ENCODE results near the gene MTHFD1L. TPM values are rescaled to one million over a fixed set of nuclear protein-coding genes. Genes with fewer than 3 reads are reported as not detected.
"Not testable (repeated sequence)": the region's sequence is repeated elsewhere in the genome, so short reads cannot be mapped to it uniquely, and the experiment has no call there.

MTHFD1L gene
- polyA plus RNA-seq (2011; rRNA removed) (58.5 and 63.2 TPM in 2 replicates), polyA plus RNA-seq (2017; fragmentation: RNase III; extraction: RNeasy Plus Mini Kit Qiagen cat#74134 plus additional on column Dnase treatment) (27.2 to 32.0 TPM (median 30.8 TPM) in 3 replicates), polyA minus RNA-seq (2011; rRNA and poly(A)+ RNA removed) (54.4 and 56.6 TPM in 2 replicates)
- 18.7 and 19.6 TPM in 2 replicates for polyA plus RNA-seq (2012; cell fraction: cytosol; rRNA removed)
- polyA plus RNA-seq (2012; cell fraction: nucleus; rRNA removed) = 18.0 and 26.1 TPM in 2 replicates

DNA sequence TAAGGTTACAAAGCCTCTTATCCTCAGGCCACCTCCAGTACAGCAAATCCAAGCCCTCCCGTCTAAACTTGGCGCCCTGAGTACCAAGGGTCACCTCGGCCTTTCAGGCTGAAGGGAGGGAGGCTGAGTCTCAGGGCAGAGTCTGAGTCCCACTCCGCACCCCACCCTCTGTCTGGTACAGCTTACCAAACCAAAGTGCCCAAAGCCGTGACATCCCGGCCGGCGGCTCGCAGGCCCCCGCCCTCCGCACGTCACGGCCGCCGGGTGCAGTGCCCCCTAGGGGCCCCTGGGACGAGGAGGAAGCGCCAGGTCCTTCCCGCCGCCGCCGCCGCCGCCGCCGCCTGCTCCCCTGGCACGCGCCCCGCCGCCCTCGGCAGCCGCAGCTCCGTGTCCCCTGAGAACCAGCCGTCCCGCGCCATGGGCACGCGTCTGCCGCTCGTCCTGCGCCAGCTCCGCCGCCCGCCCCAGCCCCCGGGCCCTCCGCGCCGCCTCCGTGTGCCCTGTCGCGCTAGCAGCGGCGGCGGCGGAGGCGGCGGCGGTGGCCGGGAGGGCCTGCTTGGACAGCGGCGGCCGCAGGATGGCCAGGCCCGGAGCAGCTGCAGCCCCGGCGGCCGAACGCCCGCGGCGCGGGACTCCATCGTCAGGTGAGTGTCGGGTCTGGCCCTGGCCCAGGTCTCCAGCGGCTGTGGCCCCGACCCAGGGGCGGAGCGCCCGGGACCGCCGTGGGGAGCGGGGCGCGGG, at the start of gene MTHFD1L:
Gene MTHFD1L (plus strand): TSS at position 297 of the 741 bp plus-strand sequence. CDS start 121 bp downstream, at position 418.
- POLR2A ChIA-PET = interaction anchor here (0.9 to 1.4 kb wide), 2 partner anchors 32 to 48 kb away, joined by 4 to 5 read pairs; no protein-coding TSS in a partner anchor
- CTCF ChIA-PET = interaction anchor here (0.5 to 4.1 kb wide), 17 partner anchors 8 to 1008 kb away, joined by 3 to 30 read pairs (median 4); no protein-coding TSS in a partner anchor
- H3K4me1 ChIP-seq = peaks cover 9% of the 10 kb centered on the region; the same call in 2 of the 3 replicates
- TF ChIP-seq FOSL2 (IDR thresholded peaks at IDR 0.05) (no peak), FOSL2 (CRISPR knock-in tag; IDR thresholded peaks at IDR 0.05) (0 out of 2 replicates have a peak, but pooled peaks have one; percentile 8), ESRRA (IDR thresholded peaks at IDR 0.05; ENCODE audit: borderline replicate concordance, low read length) (no peak), MAZ (IDR thresholded peaks at IDR 0.05; ENCODE audit: borderline replicate concordance, low read depth, low read length) (0 out of 2 replicates have a peak, but pooled peaks have one; percentile 66), JUN (IDR thresholded peaks at IDR 0.05) (peak in 1 of 2 experiments; percentile 53; a peak in 1 of 5 replicates), POLR2A (IDR thresholded peaks at IDR 0.05; ENCODE audit: low read length) (peak; percentile 38; the same call in 1 of the 2 replicates), SMC3 (IDR thresholded peaks at IDR 0.05) (peak; percentile 27; the same call in 2 of the 3 replicates), POLR2AphosphoS2 (conservative IDR thresholded peaks at IDR 0.05; ENCODE audit: low read length) (no peak)
- TF ChIP-seq, protein P1, sequence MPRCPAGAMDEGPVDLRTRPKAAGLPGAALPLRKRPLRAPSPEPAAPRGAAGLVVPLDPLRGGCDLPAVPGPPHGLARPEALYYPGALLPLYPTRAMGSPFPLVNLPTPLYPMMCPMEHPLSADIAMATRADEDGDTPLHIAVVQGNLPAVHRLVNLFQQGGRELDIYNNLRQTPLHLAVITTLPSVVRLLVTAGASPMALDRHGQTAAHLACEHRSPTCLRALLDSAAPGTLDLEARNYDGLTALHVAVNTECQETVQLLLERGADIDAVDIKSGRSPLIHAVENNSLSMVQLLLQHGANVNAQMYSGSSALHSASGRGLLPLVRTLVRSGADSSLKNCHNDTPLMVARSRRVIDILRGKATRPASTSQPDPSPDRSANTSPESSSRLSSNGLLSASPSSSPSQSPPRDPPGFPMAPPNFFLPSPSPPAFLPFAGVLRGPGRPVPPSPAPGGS (IDR thresholded peaks at IDR 0.05) = 0 out of 3 replicates have a peak, but pooled peaks have one; percentile 37
- TF ChIP-seq, protein P2, sequence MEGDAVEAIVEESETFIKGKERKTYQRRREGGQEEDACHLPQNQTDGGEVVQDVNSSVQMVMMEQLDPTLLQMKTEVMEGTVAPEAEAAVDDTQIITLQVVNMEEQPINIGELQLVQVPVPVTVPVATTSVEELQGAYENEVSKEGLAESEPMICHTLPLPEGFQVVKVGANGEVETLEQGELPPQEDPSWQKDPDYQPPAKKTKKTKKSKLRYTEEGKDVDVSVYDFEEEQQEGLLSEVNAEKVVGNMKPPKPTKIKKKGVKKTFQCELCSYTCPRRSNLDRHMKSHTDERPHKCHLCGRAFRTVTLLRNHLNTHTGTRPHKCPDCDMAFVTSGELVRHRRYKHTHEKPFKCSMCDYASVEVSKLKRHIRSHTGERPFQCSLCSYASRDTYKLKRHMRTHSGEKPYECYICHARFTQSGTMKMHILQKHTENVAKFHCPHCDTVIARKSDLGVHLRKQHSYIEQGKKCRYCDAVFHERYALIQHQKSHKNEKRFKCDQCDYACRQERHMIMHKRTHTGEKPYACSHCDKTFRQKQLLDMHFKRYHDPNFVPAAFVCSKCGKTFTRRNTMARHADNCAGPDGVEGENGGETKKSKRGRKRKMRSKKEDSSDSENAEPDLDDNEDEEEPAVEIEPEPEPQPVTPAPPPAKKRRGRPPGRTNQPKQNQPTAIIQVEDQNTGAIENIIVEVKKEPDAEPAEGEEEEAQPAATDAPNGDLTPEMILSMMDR (IDR thresholded peaks at IDR 0.05) = peak; percentile 58
- H3K27ac ChIP-seq = peak within 1 kb of the TSS; percentile 99
- DNase-seq (ENCODE audit: low read depth in 1 of 2, low spot score in 1 of 2) (peak; percentile 84 to 85), ATAC-seq (peak; percentile 82 to 87), FAIRE-seq (no peak)
- no peaks in the 10 kb centered on the region for H3K9me3 ChIP-seq
- WGBS (ENCODE audit: missing lambda C conversion rate) = 0% methylated on average over 2 of the region's 82 CpGs
- peak within 1 kb of the TSS; percentile 87 for H3K4me3 ChIP-seq
- H3K4me2 ChIP-seq = peak within 1 kb of the TSS; percentile 86

DNA sequence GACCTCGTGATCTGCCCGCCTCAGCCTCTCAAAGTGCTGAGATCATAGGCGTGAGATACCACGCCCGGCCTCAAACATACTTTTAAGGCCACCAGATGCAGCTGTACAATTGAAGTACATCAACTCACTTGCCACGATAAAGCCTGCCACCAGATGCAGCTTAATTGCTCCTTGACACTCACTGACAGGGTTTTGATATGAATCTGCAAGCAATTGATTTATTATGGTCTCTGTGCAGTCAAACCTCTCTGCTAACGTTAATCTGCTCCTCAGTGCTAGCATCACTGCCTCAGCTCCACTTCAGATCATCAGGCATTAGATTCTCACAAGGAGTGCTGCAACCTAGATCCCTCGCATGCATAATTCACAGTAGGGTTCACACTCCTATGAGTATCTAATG, 48.9 kb upstream of the MTHFD1L start:
- 43% methylated on average over 8 of the region's 8 CpGs for WGBS (ENCODE audit: missing lambda C conversion rate)
- FAIRE-seq; H3K4me2 ChIP-seq; POLR2A ChIA-PET; H3K4me3 ChIP-seq; ATAC-seq; H3K27ac ChIP-seq; DNase-seq (ENCODE audit: low read depth in 1 of 2, low spot score in 1 of 2); H3K9me3 ChIP-seq: not testable (repeated sequence)
- CTCF ChIA-PET = interaction anchor here (0.5 to 5.2 kb wide), 13 partner anchors 10 to 881 kb away, joined by 3 to 86 read pairs (median 6); partner anchors contain the start of gene MTHFD1L
- peaks cover 21% of the 10 kb centered on the region for H3K4me1 ChIP-seq

DNA sequence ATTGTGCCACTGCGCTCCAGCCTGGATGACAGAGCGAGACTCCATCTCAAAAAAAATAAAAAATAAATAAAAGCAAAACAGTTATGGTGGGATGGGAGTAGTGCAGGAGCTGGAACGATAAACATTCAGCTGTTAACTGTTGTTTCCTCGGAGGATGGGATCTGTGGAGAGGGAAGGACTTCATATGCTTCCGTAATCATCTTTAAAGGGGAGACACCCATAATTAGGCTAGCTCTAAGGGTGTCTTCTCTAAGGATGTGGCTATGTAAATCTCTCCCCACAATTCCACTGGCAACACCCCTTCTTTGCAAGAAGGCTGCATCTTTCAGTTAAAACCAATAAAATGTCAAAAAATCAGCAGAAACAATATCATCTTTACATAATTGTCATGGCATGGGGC, 42.6 kb upstream of the MTHFD1L start:
- WGBS (ENCODE audit: missing lambda C conversion rate) = 78% methylated on average over 5 of the region's 5 CpGs
- no peaks in the 10 kb centered on the region for H3K9me3 ChIP-seq
- H3K4me2 ChIP-seq = no peak overlapping the region
- ATAC-seq (no peak), FAIRE-seq (no peak), DNase-seq (ENCODE audit: low read depth in 1 of 2, low spot score in 1 of 2) (no peak)
- POLR2A ChIA-PET = no interaction called here
- no peak overlapping the region for H3K27ac ChIP-seq
- H3K4me1 ChIP-seq = 0 out of 3 replicates have a peak, but pooled peaks cover 2% of the 10 kb centered on the region
- no peak for TF ChIP-seq CBX2 (IDR thresholded peaks at IDR 0.05; ENCODE audit: borderline replicate concordance, low read depth)
- TF ChIP-seq TFCP2L1 (CRISPR knock-in tag; IDR thresholded peaks at IDR 0.05) = no peak
- no peak for TF ChIP-seq EHF (CRISPR knock-in tag; IDR thresholded peaks at IDR 0.05)
- TF ChIP-seq CEBPB (IDR thresholded peaks at IDR 0.05) = no peak
- no peak for TF ChIP-seq CBX8 (IDR thresholded peaks at IDR 0.05)
- TF ChIP-seq EP300 (IDR thresholded peaks at IDR 0.05) = no peak
- TF ChIP-seq BHLHE40 (IDR thresholded peaks at IDR 0.05; ENCODE audit: low read depth, low read length) = no peak
- no peak for TF ChIP-seq MYC (IDR thresholded peaks at IDR 0.05; ENCODE audit: borderline replicate concordance, low read length)
- TF ChIP-seq, protein P3, sequence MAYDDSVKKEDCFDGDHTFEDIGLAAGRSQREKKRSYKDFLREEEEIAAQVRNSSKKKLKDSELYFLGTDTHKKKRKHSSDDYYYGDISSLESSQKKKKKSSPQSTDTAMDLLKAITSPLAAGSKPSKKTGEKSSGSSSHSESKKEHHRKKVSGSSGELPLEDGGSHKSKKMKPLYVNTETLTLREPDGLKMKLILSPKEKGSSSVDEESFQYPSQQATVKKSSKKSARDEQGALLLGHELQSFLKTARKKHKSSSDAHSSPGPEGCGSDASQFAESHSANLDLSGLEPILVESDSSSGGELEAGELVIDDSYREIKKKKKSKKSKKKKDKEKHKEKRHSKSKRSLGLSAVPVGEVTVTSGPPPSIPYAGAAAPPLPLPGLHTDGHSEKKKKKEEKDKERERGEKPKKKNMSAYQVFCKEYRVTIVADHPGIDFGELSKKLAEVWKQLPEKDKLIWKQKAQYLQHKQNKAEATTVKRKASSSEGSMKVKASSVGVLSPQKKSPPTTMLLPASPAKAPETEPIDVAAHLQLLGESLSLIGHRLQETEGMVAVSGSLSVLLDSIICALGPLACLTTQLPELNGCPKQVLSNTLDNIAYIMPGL (CRISPR knock-in tag; IDR thresholded peaks at IDR 0.05; ENCODE audit: borderline replicate concordance) = no peak
- no peak for TF ChIP-seq ZSCAN20 (CRISPR knock-in tag; IDR thresholded peaks at IDR 0.05)
- TF ChIP-seq, protein P4, sequence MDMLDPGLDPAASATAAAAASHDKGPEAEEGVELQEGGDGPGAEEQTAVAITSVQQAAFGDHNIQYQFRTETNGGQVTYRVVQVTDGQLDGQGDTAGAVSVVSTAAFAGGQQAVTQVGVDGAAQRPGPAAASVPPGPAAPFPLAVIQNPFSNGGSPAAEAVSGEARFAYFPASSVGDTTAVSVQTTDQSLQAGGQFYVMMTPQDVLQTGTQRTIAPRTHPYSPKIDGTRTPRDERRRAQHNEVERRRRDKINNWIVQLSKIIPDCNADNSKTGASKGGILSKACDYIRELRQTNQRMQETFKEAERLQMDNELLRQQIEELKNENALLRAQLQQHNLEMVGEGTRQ (IDR thresholded peaks at IDR 0.05) = no peak
- CTCF ChIA-PET = interaction anchor here (0.9 kb wide), 1 partner anchor 69 kb away, joined by 3 read pairs; no protein-coding TSS in a partner anchor
- H3K4me3 ChIP-seq = no peak overlapping the region
